Measurements from ENCODE around the gene UTP20. TPM values are rescaled to one million over a fixed set of nuclear protein-coding genes. Genes with fewer than 3 reads are reported as not detected.
"Not testable (repeated sequence)": the region's sequence is repeated elsewhere in the genome, so short reads cannot be mapped to it uniquely, and the experiment has no call there.

UTP20 gene
- total and polyA plus RNA-seq, 2 of the 4 experiments (the other 2 are of a cell fraction) = 6.8 to 22.0 TPM

DNA sequence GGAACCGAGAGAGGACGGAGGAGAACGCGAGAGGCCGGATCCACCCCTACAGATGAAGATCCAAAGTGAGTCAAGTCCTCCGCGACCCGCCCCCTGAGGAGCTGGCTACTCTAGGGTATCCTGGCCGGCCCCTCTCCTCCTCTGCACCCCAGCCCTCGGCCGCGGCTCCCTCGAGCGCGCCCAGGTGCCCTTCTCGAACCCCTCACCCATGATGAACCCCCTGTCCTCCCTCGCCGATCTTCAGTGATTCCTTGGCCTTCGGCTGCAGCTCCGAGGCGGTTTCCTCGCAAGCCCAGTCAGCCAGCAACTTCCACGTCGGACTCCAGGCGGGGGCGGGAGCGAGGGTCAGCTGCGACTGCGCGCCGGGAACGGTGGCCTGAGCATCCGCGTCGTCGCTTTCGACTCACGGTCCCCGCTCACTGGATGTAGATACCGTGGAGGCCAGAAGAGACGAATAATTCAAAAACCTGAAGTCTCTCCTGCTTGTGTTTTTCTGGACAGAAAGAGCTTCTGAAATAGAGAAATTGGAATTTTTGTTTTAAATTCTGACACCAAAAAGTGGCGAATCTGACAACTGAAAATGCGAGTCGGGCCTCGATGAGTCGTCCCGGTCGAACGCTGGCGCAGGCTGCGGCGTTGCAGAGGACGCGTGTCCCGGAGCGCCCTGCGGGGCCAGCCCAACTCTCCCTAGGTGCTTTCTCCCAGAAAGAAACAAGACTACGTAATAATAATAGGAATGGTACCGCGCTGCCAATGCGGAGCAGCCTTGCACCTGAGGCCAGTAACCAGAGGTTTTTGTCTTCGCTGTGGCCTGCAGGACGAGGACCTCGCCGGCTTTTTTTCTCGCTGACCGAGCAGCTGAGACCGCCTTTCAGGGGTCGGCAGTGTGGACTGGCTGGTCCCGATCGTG lies 127.8 kb downstream of the UTP20 start, which contains the start of gene ARL1 (continued):
- TF ChIP-seq RFX5 (IDR thresholded peaks at IDR 0.05; ENCODE audit: low read depth, low read length) (no peak), CEBPB (IDR thresholded peaks at IDR 0.05; ENCODE audit: low read depth, low read length) (no peak)

DNA sequence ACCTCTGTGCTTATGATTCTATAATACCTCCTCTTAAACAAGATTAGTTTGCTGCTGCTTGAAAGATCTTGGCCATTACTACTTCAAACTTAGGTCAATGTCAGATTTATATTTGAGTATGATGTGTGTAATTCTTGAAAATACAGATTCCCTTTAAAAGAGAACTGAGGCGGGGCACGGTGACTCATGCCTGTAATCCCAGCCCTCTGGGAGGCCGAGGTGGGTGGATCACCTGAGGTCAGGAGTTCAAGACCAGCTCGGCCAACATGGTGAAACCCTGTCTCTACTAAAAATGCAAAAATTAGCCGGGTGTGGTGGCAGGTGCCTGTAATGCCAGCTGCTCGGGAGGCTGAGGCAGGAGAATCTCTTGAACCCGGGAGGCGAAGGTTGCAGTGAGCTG lies 130.3 kb downstream of the UTP20 start:
- H3K27me3 ChIP-seq (ENCODE audit: control insufficient read depth, insufficient read depth, low read length); H2BK15ac ChIP-seq (ENCODE audit: low read depth, low read length); DNase-seq; ATAC-seq (ENCODE audit: low read depth); H2AK9ac ChIP-seq (replicated peaks; ENCODE audit: low read depth, low read length, poor library complexity); POLR2A ChIA-PET (ENCODE audit: unreplicated experiment); H4K91ac ChIP-seq (ENCODE audit: insufficient read depth, low read depth, low read length); H2AFZ ChIP-seq (replicated peaks; ENCODE audit: low read length, poor library complexity); H3K36me3 ChIP-seq (ENCODE audit: control insufficient read depth, insufficient read depth, low read length); BruUV-seq (replicated peaks); H4K20me1 ChIP-seq (ENCODE audit: insufficient read depth, low read length); H3K4me1 ChIP-seq (ENCODE audit: control insufficient read depth, insufficient read depth, low read length); H2BK120ac ChIP-seq (ENCODE audit: low read depth, low read length); H3K4me3 ChIP-seq (ENCODE audit: insufficient read depth, low read depth, low read length); H2BK20ac ChIP-seq (ENCODE audit: low read depth, low read length); H2BK5ac ChIP-seq (ENCODE audit: low read depth, low read length, poor library complexity, severe bottlenecking); H3K18ac ChIP-seq (ENCODE audit: low read depth, low read length); H4K5ac ChIP-seq (ENCODE audit: low read depth, low read length); H3K4ac ChIP-seq (ENCODE audit: low read depth, low read length); H3K4me2 ChIP-seq (ENCODE audit: low read depth, low read length); H3K9ac ChIP-seq (ENCODE audit: low read depth, low read length); H3K27ac ChIP-seq (ENCODE audit: insufficient read depth, low read length); H3K23ac ChIP-seq (ENCODE audit: low read depth, low read length); H3K9me3 ChIP-seq (ENCODE audit: control insufficient read depth, insufficient read depth, low read length); H3K56ac ChIP-seq (ENCODE audit: extremely low read depth, insufficient read depth, low read length); H4K8ac ChIP-seq (ENCODE audit: low read depth in 2 of 2, low read length in 2 of 2); H2AK5ac ChIP-seq (ENCODE audit: low read depth, low read length); H3K14ac ChIP-seq (replicated peaks; ENCODE audit: low read depth, low read length); dilution Hi-C loops (cut with HindIII; ENCODE audit: low sequenced_read_pairs, unreplicated experiment); H3K9me1 ChIP-seq (ENCODE audit: insufficient read depth, low read length); CTCF ChIA-PET: not testable (repeated sequence)
- H3K79me1 ChIP-seq (ENCODE audit: low read depth in 1 of 2, low read length in 2 of 2) = peaks cover 0 to 12% of the 10 kb centered on the region in 2 experiments; a peak in 3 of 4 replicates
- in situ Hi-C loops (cut with MboI; ENCODE audit: low sequenced_read_pairs) (loop anchor here (10.0 kb wide), 1 partner anchor 355 kb away; no protein-coding TSS in a partner anchor), intact Hi-C loops (cut with micrococcal nuclease) (loop anchor here (10.0 kb wide), 1 partner anchor 1335 kb away; no protein-coding TSS in a partner anchor)
- no CpG with 5 or more reads among the region's 8 CpGs for WGBS, 2 experiments (ENCODE audit: extremely low coverage in 2 of 2, insufficient read length in 1 of 2)

Data from IMR-90 (cell line).